ENCODE measurements around the gene BRAF.
"Not testable (repeated sequence)": the region's sequence is repeated elsewhere in the genome, so short reads cannot be mapped to it uniquely, and the experiment has no call there.

The BRAF gene

DNA sequence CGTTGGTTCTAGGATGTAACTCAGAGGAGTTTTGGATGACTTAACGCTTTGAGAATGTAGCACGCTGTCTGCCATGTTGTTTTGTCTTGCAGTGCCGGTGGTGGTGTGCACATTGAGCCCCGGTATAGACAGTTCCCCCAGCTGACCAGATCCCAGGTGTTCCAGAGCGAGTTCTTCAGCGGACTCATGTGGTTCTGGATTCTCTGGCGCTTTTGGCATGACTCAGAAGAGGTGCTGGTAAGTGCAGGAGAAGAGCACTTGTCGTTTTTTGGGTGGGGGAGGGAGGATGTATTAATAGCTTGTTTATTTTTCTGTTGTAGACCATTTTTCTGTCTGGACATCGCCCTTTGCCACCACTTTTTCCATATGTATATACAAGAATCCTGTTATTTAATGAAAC, 222.0 kb downstream of the BRAF start:
- DNase-seq: no peak

DNA sequence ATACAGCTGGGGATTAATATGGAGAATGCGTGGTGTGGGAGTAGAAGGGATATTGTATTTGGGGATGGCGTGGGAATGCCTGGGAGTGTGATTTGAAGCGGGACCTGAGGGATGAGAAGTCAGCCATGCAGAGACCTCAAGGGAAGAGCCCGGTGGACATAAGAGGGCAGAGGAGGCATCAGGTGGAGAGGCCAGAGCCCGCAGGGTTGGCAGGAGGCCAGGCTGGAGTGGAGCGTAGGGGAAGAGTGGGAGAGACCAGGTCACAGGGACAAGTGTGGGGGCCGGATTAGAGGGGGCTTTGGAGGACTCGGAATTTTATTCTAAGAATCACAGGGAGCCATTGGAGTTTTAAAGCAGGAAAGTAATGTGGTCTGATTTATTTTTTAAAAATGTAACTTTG, 226.3 kb downstream of the BRAF start:
- no peak for DNase-seq

DNA sequence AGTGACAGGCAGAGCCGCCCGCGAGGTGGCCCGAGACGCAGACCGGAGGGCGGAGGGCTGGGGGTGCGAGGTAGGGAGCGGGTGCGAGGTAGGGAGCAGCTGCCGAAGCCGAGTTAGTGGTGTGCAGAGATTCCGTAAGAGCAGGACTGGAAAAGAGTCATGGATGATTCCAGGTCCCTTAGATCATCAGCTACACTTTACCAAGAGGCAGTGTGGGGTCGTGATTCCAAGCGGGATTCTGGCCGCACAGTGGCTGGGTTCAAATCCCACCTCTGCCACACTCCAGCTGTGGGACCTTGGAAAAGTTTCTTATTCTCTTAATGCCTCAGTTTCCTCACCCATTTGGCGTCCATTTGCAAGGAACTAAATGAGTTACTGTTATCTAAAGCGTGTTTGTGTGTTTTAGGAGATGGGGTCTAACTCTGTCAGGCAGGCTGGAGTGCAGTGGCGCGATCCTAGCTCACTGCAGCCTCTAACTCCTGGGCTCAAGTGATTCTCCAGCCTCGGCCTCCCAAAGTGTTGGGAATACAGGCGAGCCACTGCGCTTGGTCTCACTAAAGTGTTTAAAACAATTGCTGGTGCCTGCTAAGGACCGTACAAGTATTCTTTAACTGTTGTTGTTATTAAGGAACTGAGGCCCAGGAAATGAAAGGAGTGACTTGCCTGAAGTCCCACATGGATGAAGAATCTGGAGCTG, 227.1 kb downstream of the BRAF start:
- no peak for DNase-seq

DNA sequence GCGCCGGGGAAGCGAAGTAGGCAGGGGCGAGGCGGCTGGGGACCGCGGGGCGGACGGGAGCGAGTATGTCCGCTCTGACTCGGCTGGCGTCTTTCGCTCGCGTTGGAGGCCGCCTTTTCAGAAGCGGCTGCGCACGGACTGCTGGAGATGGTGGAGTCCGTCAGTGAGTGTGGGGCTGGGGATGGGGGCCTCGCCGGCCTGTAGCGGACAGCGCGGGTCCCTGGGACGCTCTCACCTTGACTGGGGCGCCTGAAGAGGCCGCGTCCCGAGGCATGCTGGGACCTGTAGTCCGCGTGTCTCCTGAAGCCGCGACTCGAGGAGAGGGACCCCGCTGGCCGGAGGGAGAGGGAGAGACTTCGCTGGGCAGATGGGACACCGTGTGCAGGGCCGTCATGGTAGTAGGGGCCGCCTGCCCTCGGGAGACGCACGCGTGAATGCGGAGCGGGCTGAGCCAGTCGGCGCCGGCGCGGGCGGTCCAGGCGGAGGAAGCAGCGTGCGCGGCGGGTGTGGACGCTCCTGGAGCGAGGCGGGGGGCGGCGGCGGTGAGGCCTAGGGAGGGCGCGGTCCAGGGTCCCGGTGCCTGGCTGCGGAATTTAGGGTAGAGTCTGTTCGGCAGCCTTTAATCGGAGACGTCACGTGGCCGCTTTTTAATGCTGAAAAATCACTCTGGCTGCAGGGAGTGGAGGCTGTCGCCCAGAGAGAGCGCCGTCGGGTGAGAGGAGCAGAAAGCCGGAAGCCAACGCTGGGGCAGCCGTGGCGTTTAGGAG, 227.9 kb downstream of the BRAF start, which contains the start of gene NDUFB2:
TSS of gene NDUFB2 (plus strand) at position 29 of the 767 bp plus-strand sequence. CDS start at position 66, 37 bp downstream.
- peak; percentile 73 to 74 for DNase-seq

DNA sequence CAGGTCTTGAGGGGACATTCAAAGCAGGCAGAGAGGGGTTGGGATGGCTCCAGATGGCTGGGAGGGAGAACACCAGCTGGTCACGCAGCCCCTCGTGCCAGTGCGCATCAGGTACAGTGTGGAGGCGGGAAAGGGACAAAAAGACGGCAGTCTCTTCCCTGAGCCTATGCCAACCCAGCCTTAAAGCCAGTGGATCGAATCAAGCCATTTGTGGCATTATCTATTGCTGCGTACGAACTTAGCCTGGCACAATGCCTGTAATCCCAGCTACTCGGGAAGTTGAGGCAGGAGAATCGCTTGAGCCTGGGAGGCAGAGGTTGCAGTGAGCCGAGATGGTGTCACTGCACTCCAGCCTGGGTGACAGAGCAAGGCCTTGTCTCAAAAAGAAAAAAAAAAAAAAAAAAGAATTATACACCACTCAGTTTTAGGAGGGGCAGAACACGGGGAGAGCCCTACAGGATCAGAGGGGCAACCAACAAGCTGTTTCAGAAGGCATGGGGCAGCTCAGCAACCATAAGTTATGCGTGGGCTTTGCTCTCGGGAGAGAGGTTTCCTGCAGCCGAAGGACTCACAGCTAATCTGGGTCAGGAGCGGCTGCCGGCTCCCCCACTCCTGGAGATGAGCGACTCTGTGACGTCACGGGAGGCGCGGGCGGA, 228.6 kb downstream of the BRAF start:
- DNase-seq: peak; percentile 96 to 97

DNA sequence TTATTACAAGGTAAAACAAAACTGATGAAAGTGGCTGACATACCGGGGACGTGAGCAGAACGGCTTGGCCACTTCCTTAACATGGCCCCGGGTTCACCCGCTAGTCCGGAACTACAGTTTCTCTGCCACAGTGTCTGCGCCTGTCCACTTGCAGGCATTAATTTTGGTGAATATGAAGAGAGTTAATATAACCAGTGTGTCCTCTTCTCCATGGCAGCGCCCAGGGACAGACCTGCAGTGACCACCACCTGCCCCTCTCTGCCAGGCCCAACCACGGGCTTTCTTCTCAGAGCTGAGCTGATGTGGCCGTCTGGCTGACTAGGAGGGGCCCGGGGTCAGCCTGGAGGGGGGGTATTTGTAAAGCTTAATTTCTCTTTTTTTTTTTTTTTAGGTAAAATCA, 229.3 kb downstream of the BRAF start:
- no peak for DNase-seq

DNA sequence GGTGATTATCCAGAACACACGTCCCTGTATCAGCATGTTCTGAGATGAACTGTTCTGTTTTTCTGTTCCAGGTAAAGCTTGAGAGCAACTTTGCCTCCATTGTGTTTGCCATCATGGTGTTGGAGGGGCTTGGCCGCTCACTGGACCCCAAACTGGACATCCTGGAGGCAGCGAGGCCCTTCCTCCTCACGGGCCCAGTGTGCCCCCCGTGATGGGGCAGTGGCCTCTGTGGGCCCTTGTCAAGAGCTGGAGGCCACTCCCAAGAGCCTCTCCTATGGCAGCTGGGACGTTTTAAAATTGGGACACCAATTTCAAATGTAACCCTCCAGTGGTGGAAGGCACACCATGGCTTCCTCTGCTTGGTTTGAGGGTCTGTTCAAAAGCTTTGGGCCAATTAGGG, 230.1 kb downstream of the BRAF start:
- no peak for DNase-seq

DNA sequence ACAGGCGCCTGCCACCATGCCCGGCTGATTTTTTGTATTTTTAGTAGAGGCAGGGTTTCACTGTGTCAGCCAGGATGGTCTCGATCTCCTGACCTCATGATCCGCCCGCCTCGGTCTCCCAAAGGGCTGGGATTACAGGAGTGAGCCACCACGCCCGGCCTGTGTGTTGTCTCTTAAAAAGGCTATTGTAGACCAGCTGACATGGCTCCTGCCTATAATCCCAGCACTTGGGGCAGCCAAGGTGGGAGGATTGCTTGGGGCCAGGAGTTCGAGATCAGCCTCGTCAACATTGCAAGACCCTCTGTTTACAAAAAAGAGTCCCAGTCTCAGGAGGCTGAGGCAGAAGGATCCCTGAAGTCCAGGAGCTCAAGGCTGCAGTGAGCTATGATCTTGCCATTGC, 230.9 kb downstream of the BRAF start:
- DNase-seq: not testable (repeated sequence)

DNA sequence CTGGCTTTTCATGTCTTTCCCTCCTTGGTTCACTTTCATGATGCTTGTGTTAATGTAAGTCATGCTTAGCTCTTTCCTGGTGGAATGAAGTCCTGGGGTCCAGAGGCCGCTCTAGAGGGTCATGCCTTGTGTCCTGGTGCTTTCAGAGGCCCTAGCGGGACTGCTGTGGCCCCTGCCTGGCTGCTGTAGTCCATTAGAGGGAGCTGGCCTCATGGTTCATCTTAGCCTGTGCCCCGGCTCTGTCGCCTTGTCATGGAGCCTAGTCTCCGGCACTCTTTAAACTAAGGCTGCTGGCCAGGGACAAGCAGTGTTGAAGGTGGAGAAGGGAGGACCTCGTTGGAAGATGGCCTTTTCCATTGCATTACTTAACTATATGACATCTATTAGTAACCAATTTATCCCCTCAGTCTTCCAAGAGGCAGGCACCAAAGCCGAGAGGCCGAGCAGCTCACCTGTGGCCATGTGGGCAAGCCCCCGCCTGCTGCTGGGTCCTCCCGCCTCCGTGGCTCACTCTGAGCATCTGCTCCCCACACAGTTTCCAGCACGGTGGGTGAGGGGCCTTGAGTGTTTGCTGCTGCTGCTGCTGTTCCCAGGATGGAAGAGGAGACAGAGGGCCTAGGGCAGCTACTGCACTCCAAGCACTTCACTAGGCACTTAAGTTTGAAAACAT, 233.2 kb downstream of the BRAF start:
- DNase-seq: no peak

DNA sequence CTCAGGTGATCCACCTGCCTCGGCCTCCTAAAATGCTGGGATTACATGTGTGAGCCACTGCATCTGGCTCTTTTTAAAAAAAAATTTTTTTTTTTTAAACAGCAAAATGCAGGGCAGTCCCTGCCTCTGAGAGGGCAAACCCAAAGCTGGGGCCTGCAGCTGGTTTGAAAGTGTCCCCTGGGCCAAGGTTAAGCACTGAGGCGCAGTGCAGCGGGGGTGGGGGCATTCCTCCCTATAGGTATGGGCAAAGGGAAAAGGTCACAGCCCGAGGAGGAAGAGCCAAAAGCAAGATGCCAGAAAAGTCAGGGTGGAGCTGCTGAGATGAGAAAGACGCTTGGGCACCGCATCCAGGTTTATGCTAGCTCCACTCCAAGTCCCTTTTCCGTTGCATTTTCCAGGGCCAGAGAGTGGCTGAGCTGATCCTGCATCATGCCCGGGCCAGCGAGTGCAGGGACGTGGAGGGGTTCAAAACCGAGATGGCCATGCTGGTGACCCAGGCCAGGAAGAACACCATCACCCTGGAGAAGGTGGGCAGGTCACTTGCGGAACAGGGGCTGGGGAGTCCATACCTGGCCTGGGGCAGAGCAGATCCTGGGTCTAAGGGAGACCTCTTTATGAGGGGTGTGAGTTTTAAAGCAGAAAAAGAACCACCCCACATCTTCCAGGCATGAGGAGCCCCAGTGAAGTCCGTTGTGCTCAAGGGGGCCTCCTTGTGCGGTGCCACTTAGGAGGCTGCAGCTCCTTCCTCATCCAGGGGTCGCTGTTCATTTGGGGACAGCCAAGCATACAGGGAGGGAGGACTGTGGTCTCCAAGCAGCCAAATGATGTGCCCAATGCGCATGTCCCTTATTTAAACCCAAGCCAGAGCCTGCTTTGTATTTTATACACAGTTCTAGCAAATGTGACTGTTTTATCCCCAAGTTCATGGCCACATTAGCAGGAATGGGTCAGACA, 235.3 kb downstream of the BRAF start:
- DNase-seq: no peak

DNA sequence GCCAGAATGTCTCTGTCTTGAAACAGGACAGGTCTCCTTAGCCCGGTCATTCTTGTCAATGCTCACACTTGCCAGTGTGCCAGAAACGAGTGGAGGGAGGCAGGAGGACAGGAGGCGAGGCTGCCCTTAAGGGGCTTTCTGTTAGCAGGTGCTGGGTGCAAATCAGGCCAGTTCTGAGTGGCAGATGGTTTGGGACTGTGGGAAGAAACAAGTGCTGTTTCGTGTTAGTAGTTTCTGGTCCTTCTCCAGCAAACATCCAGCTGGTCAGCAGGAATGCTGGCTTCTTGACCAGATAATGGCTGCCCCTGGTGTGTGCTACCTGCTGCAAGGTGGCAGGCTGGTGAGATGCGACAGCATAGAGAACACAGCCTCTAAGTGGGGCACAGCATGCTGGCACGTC, 236.4 kb downstream of the BRAF start:
- DNase-seq: no peak

DNA sequence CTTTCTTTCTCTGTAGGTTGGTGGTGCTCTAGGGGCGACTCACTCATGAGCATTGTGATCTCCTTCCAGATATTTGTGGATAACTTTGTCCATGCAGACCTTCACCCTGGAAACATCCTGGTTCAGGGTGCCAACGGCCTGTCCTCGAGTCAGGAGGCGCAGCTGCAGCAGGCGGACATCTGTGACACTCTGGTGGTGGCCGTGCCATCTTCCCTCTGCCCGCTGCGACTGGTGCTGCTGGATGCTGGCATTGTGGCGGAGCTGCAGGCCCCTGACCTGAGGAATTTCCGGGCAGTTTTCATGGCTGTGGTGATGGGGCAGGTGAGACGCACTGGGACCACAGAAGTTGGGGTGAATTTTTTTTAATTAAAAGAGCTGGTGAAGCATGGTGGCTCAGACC, 237.8 kb downstream of the BRAF start:
- no peak for DNase-seq

DNA sequence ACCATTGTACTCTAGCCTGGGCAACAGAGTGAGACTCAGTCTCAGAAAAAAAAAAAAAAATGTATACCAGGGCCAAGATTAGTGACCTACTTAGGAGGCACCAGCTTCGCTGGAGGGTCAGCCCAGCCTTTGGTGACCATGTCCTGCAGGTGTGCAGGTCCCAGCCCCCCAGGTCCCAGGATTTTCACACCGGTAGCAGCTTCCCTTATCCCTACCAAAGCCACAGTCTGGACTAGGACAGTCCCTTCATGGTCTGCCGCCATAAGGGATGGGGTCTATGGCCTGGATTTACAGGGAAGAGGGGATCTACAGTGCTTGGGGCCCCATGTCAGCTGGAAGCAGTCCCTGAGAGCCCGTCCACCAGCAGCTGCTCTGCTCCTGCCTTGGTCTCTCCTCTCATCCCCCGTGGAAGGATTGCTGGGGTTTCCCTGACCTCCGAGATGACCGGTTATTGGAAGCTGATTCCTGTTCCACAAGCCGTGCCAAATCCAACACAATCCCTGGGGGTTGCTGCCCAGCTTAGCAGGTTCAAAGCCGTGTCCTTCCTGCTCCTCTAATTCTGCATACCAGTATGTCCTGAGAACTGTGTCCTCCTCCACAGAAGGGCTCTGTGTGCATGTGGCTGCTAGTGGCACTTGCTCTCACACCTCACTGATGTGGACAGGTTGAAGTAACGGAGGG, 239.2 kb downstream of the BRAF start:
- no peak for DNase-seq

DNA sequence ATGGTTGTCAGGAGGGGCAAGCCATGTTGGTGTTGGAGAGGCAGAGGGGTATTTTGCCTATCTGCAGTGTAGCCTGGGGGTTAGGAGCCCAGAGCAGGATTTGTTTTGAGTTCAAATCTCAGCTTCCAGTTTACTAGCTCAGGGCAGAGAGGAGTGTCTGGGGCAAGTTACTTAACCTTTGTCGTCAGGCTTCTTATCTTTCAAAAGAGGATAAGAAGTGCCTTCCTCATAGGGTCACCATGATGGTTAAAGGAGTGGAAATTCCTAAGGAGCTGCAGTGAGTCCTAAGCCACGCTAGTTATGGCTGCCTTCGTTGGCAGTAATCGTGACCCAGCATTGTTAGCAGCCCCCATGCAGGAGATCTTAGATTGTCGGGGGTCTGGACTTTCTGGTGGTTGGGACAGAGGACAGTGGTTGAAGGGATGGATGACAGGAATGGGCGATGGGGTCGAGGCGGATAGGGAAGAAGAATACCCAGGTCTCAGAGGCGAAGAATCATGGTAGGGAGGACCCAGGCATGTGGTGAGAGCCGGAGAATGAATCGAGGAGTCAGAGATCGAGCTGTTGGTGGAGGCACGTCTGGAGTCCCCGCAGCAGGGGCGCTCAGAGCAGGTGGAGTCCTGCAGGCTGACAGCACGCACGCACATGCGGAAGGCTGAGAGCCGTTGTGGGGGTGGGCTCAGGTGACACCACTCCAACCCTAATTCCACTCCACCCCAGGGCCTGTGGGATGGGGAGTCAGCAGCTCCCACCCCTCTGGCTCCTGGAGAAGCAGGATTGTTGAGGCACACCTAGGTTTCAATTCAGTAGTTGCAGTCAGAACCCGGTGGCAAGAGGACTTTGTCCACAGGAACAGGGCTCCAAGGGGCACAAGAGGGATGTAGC, 240.4 kb downstream of the BRAF start:
- no peak for DNase-seq

DNA sequence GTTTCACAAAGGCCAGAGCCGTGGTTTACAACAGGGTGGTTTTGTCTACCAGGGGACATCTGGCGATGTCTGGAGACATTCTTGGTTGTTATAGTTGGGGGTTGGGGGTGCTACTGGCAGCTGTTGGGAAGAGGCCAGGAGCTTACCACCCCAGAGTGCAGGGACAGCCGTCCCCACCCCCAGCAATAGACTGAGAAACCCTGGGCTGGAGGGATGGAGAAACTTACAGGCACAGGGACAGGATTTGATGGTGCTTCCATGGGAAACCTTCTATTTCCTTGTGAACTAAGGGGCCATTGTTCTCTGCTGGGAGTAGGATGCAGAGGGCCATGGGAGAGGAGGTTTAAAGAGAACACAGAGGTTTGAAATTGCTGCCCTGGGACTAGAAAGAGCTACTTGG, 241.1 kb downstream of the BRAF start:
- DNase-seq: no peak

DNA sequence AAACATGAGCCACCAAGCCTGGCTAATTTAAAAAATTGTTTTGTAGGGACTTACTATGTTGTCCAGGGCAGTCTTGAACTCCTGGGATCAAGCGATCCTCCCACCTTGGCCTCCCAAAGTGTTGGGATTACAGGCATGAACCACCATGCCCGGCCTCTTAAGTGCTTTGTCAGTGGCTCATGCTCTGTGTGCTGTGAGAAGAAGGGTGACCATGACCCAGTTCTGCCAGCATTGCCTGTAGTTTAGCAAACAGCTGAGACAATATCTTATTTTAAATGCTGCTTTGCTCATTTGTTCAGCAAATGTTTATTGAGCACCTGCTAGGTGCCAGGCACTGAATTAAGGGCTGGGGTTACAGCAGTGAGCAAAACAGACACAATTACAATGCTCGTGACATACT, 243.0 kb downstream of the BRAF start:
- DNase-seq: no peak

DNA sequence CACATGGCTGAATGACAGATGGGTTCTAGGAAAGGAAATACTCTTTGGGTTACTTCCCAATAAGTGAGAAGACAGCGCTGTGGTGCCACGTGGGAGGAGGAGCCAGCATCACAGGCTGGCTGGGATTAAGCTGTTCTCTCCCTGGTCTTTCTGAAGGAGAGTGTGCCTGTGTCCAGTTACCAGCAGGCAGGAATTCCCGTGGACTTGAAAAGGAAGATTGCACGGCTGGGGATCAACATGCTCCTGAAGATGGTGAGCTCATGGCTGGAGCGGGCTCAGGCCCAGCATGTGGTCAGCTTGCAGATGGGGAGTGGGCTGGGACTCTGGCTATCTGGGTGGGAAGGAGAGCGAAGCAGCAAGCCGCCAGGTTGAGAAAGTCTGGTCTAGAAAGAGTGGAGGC, 243.8 kb downstream of the BRAF start:
- DNase-seq: no peak

DNA sequence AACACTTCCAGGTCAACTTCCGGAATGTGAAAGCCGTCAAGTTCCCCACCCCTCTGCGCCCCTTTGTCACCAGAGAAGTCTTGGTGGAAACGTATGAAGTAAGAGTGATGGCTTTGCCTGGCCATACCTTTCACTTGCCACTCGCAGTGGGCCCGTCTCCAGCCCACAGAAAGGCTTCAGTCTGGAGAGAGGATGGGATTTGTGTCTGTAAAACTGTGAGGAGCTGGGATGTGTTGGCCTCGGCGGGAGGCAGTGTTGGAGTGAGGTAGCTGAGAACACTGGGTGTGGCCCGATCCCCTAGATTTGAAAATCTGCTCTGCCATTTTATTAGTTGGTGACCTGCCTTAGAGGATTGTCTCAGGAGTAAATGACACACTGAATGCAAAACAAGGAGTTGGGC, 245.5 kb downstream of the BRAF start:
- DNase-seq: no peak

DNA sequence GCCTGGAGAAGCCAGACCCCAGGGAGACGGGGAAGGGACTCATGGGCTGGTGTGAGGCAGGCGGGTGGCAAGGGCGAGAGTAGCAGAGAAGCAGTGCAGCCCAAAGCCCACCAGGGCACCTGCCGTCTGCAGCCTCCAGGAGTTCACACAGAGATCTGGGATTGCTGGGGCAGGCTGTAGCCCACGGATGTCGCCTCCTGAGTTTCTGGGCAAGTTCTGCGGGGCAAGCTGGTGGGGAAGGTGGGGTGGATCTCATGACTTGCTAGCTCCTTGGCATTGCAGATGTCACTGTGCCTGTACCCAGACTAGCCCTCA, 246.0 kb downstream of the BRAF start:
- DNase-seq: no peak

DNA sequence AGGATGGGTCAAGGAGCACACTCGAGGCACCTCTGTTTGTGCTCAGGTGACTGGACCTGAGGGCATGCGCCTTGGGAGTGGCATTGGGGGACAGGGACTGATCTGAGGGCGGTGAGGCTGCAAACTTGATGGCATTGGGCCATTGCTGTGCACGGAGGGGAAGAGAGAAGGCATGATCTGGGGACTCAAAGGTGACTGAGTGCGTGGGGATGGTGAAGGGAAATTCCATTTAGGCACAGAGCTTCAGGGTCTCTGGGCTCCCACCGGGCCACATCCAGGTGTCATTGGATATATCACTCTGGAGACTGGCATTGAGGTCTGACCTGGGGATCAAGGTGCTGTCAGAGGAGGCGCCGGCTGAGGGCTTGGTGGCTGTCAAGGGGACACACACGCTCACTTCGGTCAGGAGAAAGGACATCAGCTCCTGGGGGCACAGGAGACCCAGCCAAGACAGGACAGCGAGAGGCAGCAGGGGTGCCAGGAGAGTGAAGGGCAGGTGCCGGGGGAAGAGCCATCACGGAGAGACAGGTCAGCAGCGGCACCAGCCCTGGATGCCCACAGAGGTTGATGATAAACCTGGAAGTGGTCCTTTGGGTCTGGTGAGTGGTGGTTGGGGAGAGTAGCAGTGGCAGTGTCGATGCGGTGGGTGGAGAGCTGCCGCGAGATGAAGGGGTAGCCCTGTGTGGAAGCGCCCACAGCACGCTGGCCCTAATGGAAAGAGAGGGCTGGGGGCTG, 246.5 kb downstream of the BRAF start:
- DNase-seq: no peak
